A549 (cell line): ENCODE data around the gene TMEM59L. TPM values are rescaled to one million over a fixed set of nuclear protein-coding genes. Genes with fewer than 3 reads are reported as not detected.

Experiments used
- ATAC-seq, 2 experiments: fragments of 200-7000 bp in 1 of 2; fragments of >200 bp in 1 of 2; cut with Nextera tagmentation in 1 of 2; cut with Tn5 transposase in 1 of 2; 3 replicates each; pipeline versions ENCODE4 v1.8.0 to v1.9.1; 2018 to 2020; ENCODE audit warnings: mild to moderate bottlenecking in 1 of 2, moderate library complexity in 1 of 2
- CTCF ChIA-PET: fragments of 300-600 bp; sonication (Branson Sonifier 250); formaldehyde crosslinking; extraction: SDS; loops from one replicate; lab custom pipeline; 2021; ENCODE audit warnings: antibody characterized with exemption, inconsistent platforms; lab: Yijun Ruan, JAX
- POLR2A ChIA-PET: fragments of 350-600 bp; formaldehyde crosslinking; extraction: SDS; loops from one replicate; lab custom pipeline; 2021; ENCODE audit warnings: antibody characterized with exemption, inconsistent platforms; lab: Yijun Ruan, JAX
- DNase-seq, 2 experiments: peaks; one replicate each; pipeline versions ENCODE4 v3.0.0 to v3.0.0-alpha.2; 2011 to 2016; ENCODE audit warnings: low read depth in 1 of 2, low spot score in 1 of 2
- FAIRE-seq: peaks from 2 replicates; lab custom pipeline; 2011; peaks lifted over from hg19 to GRCh38; lab: Jason Lieb, UNC
- H3K27ac ChIP-seq, 2 experiments: fragments of >200 bp; sonication (Bioruptor Twin); formaldehyde crosslinking; 3 replicates each; pipeline ENCODE4 v1.5.1; 2016 to 2017
- H3K4me1 ChIP-seq: fragments of >200 bp; sonication (Bioruptor Twin); formaldehyde crosslinking; 3 replicates; pipeline ENCODE4 v1.6.1; 2016
- H3K4me2 ChIP-seq: fragments of >200 bp; sonication (Bioruptor Twin); formaldehyde crosslinking; 3 replicates; pipeline ENCODE4 v1.6.1; 2016
- H3K4me3 ChIP-seq: fragments of >200 bp; sonication (Bioruptor Twin); formaldehyde crosslinking; 3 replicates; pipeline ENCODE4 v1.5.1; 2016
- H3K9me3 ChIP-seq: fragments of >200 bp; sonication (Bioruptor Twin); formaldehyde crosslinking; 3 replicates; pipeline ENCODE4 v1.6.1; 2016
- BCL3 ChIP-seq: fragments of >200 bp; sonication (Bioruptor Twin); formaldehyde crosslinking; IDR thresholded peaks from 3 replicates; pipeline ENCODE4 v1.6.1; 2016
- BHLHE40 ChIP-seq: IDR thresholded peaks from 2 replicates; pipeline ENCODE4 v1.6.1; 2012; ENCODE audit warnings: low read depth, low read length, inconsistent platforms
- CEBPB ChIP-seq, 2 experiments: fragments of >200 bp in 1 of 2; sonication (Bioruptor Twin) in 1 of 2; formaldehyde crosslinking in 1 of 2; IDR thresholded peaks; 2 replicates each; pipeline ENCODE4 v1.6.1; 2012 to 2016
- CHD2 ChIP-seq: fragments of 150-350 bp; IDR thresholded peaks from 2 replicates; pipeline ENCODE4 v1.6.1; 2014; ENCODE audit warnings: low read length; ENCODE audit not compliant: partially characterized antibody
- EHF ChIP-seq: fragments of 250-450 bp; sonication (Bioruptor Pico); IDR thresholded peaks from 2 replicates; pipeline ENCODE4 v1.5.0; 2020; ENCODE audit warnings: mild to moderate bottlenecking
- ESRRA ChIP-seq: fragments of 150-350 bp; IDR thresholded peaks from 2 replicates; pipeline ENCODE4 v1.6.1; 2014; ENCODE audit warnings: mild to moderate bottlenecking, low read length, borderline replicate concordance
- FOSB ChIP-seq: fragments of 250-450 bp; sonication (Bioruptor Pico); IDR thresholded peaks from 2 replicates; pipeline ENCODE4 v1.5.0; 2020; ENCODE audit warnings: mild to moderate bottlenecking, moderate library complexity
- FOXS1 ChIP-seq: fragments of 250-450 bp; sonication (Bioruptor Pico); IDR thresholded peaks from 2 replicates; pipeline ENCODE4 v1.5.0; 2020; ENCODE audit warnings: mild to moderate bottlenecking, moderate library complexity
- GATA3 ChIP-seq: IDR thresholded peaks from 2 replicates; pipeline ENCODE4 v1.6.1; 2012; ENCODE audit warnings: borderline replicate concordance
- HES2 ChIP-seq: fragments of >200 bp; sonication (Bioruptor Twin); formaldehyde crosslinking; IDR thresholded peaks from 2 replicates; pipeline ENCODE4 v1.6.1; 2016
- HMGXB4 ChIP-seq: fragments of 250-450 bp; sonication (Bioruptor Pico); IDR thresholded peaks from 2 replicates; pipeline ENCODE4 v1.5.0; 2021; ENCODE audit warnings: mild to moderate bottlenecking, moderate library complexity, borderline replicate concordance
- HOXB5 ChIP-seq: fragments of 250-450 bp; sonication (Bioruptor Pico); IDR thresholded peaks from 2 replicates; pipeline ENCODE4 v1.5.0; 2020; ENCODE audit warnings: mild to moderate bottlenecking, moderate library complexity
- JUN ChIP-seq, 2 experiments: fragments of >200 bp; sonication (Bioruptor Twin); formaldehyde crosslinking; IDR thresholded peaks; 2 replicates in 1 of 2; 3 replicates in 1 of 2; pipeline ENCODE4 v1.6.1; 2016 to 2017
- KDM5A ChIP-seq: fragments of 200-600 bp; sonication (generic); IDR thresholded peaks from 2 replicates; pipeline ENCODE4 v1.6.1; 2016; ENCODE audit warnings: antibody characterized with exemption, mild to moderate bottlenecking
- MAFK ChIP-seq: fragments of 450-650 bp; IDR thresholded peaks from 2 replicates; pipeline ENCODE4 v1.6.1; 2014; ENCODE audit not compliant: partially characterized antibody
- MAX ChIP-seq: IDR thresholded peaks from 2 replicates; pipeline ENCODE4 v1.6.1; 2012
- MAZ ChIP-seq: fragments of 150-350 bp; IDR thresholded peaks from 2 replicates; pipeline ENCODE4 v1.6.1; 2014; ENCODE audit warnings: antibody characterized with exemption, low read depth, low read length, borderline replicate concordance
- MYC ChIP-seq: IDR thresholded peaks from 2 replicates; pipeline ENCODE4 v1.6.1; 2012; ENCODE audit warnings: mild to moderate bottlenecking, inconsistent platforms, low read length, improper control_type of control experiment, borderline replicate concordance
- NR3C1 ChIP-seq: fragments of >200 bp; sonication (Bioruptor Twin); formaldehyde crosslinking; IDR thresholded peaks from 3 replicates; pipeline ENCODE4 v1.6.1; 2017
- PBX3 ChIP-seq: IDR thresholded peaks from 2 replicates; pipeline ENCODE4 v1.6.1; 2012
- PHF8 ChIP-seq: fragments of 200-600 bp; sonication (generic); IDR thresholded peaks from 2 replicates; pipeline ENCODE4 v1.6.1; 2016; ENCODE audit warnings: low read depth, mild to moderate bottlenecking, antibody characterized with exemption, moderate library complexity, borderline replicate concordance
- POLR2A ChIP-seq: IDR thresholded peaks from 2 replicates; pipeline ENCODE4 v1.6.1; 2012; ENCODE audit warnings: mild to moderate bottlenecking, low read length
- RAD21 ChIP-seq, 2 experiments: fragments of >200 bp in 1 of 2; sonication (Bioruptor Twin) in 1 of 2; formaldehyde crosslinking in 1 of 2; IDR thresholded peaks in 1 of 2; conservative IDR thresholded peaks in 1 of 2; 2 replicates in 1 of 2; 3 replicates in 1 of 2; pipeline ENCODE4 v1.6.1; 2012 to 2018; ENCODE audit warnings: inconsistent platforms in 1 of 2
- RCOR1 ChIP-seq: fragments of 150-350 bp; IDR thresholded peaks from 2 replicates; pipeline ENCODE4 v1.6.1; 2014; ENCODE audit warnings: antibody characterized with exemption, low read length, low read depth
- TP53 ChIP-seq: fragments of 250-450 bp; sonication (Bioruptor Pico); IDR thresholded peaks from 2 replicates; pipeline ENCODE4 v1.5.0; 2021; ENCODE audit warnings: mild to moderate bottlenecking, moderate library complexity
- USF2 ChIP-seq: fragments of 450-650 bp; IDR thresholded peaks from 2 replicates; pipeline ENCODE4 v1.6.1; 2014; ENCODE audit warnings: antibody characterized with exemption
- ZC3H11A ChIP-seq: fragments of 450-650 bp; IDR thresholded peaks from 2 replicates; pipeline ENCODE4 v1.6.1; 2014; ENCODE audit warnings: antibody characterized with exemption, mild to moderate bottlenecking
- WGBS: methylation state at CpG from one replicate; pipeline ENCODE4 v1.1.6; 2017; ENCODE audit errors: missing lambda C conversion rate; 5-methylcytosine and 5-hydroxymethylcytosine counted together
- polyA plus RNA-seq, 4 experiments: library from polyadenylated mRNA; depleted of rRNA in 3 of 4; stranded (reverse); fragments of >200 nt; fragmentation: RNase III in 1 of 4; extraction: RNeasy Plus Mini Kit Qiagen cat#74134 plus additional on column Dnase treatment in 1 of 4; gene quantifications; 2 replicates in 3 of 4; 3 replicates in 1 of 4; pipeline ENCODE4 v1.2.3, GENCODE V29; 2011 to 2017

The TMEM59L gene
- polyA plus RNA-seq, 2 of the 4 experiments (the other 2 are of a cell fraction), result 0.94 to 4.6 TPM

- CTCF ChIA-PET, result interaction anchor here (0.6 to 1.6 kb wide), 8 partner anchors 10 to 279 kb away, joined by 3 to 7 read pairs (median 4); no protein-coding TSS in a partner anchor
- Histone ChIP-seq H3K4me1 (peaks cover 19% of the 10 kb centered on the region), H3K4me2 (peak within 1 kb of the TSS; percentile 99), H3K9me3 (no peaks in the 10 kb centered on the region), H3K4me3 (peak within 1 kb of the TSS; percentile 87), H3K27ac (peak within 1 kb of the TSS; percentile 86 to 95)
- no peak for FAIRE-seq
- DNase-seq, result peak; percentile 69 to 97
- peak; percentile 96 to 98 for ATAC-seq
- TF ChIP-seq KDM5A (peak; percentile 52; the same call in 1 of the 2 replicates), ESRRA (no peak), CEBPB (IDR thresholded peaks at IDR 0.05) (0 out of 4 replicates have a peak, but pooled peaks of 1 of the 2 experiments have one; percentile 26), JUN (IDR thresholded peaks at IDR 0.05) (peak in 1 of 2 experiments; percentile 93; a peak in 4 of 5 replicates), USF2 (peak; percentile 88), MYC (peak; percentile 96), POLR2A (peak; percentile 72), GATA3 (no peak), PBX3 (0 out of 2 replicates have a peak, but pooled peaks have one; percentile 35), PHF8 (peak; percentile 76), MAX (peak; percentile 99), TP53 (CRISPR knock-in tag) (no peak), BHLHE40 (0 out of 2 replicates have a peak, but pooled peaks have one; percentile 35), NR3C1 (no peak), BCL3 (peak; percentile 83; the same call in 2 of the 3 replicates)
- 0% methylated on average over 30 of the region's 75 CpGs for WGBS
- POLR2A ChIA-PET, result interaction anchor here (0.5 to 2.8 kb wide), 8 partner anchors 8 to 292 kb away, joined by 3 to 31 read pairs (median 5); partner anchors contain the start of genes KXD1 and REX1BD
These were observed 40.9 kb upstream of the TMEM59L start, which contains the start of gene UBA52 for GRCh38 chr19:18571564-18572344. TSS of gene UBA52 (plus strand) at chr19:18571857. CDS start at chr19:18573301, 1,444 bp downstream.

GRCh38 chr19:18574691-18575291, 37.9 kb upstream of the TMEM59L start:
- no peak for DNase-seq
- Histone ChIP-seq H3K27ac (no peak overlapping the region), H3K4me1 (peaks cover 19% of the 10 kb centered on the region), H3K4me2 (no peak overlapping the region), H3K9me3 (no peaks in the 10 kb centered on the region), H3K4me3 (no peak overlapping the region)
- ATAC-seq, result no peak
- no peak for FAIRE-seq
- WGBS, result 95% methylated on average over 18 of the region's 18 CpGs
- CTCF ChIA-PET, result interaction anchor here (1.2 kb wide), 1 partner anchor 11 kb away, joined by 4 read pairs; no protein-coding TSS in a partner anchor
- POLR2A ChIA-PET, result no interaction called here
- TF ChIP-seq FOSB (CRISPR knock-in tag) (no peak), MAZ (no peak), EHF (no peak), MAFK (no peak), HES2 (no peak), CHD2 (no peak), HOXB5 (CRISPR knock-in tag) (no peak), RCOR1 (no peak), RAD21 (conservative IDR thresholded peaks at IDR 0.05 in 1 of 2, IDR thresholded peaks at IDR 0.05 in 1 of 2) (no peak), ZC3H11A (no peak), FOXS1 (no peak), CEBPB (IDR thresholded peaks at IDR 0.05) (no peak), HMGXB4 (CRISPR knock-in tag) (no peak)
